Measurements from ENCODE around the gene RFPL4A.

GRCh38 chr19:55801416-55801815 lies 42.5 kb downstream of the RFPL4A start:
- no peak for TF ChIP-seq POLR2AphosphoS5 (IDR thresholded peaks at IDR 0.05; ENCODE audit: low read depth, low read length)
- no peak for TF ChIP-seq POLR2A (IDR thresholded peaks at IDR 0.05; ENCODE audit: low read depth, low read length)

All from GM12892 (cell line).